ENCODE measurements around the gene AKAP8.

DNA sequence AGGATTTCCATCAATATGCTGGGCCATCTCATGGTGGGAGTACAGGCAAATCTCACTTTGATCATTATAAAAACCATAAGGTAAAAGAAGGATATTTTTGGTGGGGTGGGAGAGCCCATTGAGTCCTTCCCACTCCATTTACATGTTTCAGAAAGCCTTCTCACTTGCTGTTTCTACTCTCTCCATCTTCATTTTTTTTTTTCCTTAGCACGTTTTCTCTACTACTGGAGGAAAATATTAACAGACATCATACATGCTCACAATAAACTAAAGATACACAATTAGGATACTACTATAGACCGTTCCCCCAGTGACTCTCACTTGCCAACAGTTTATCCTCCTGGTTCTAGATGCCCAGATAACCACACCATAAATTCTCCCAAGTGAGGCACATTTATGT is 1.8 kb upstream of the AKAP8 start:
- no peak for TF ChIP-seq SIN3A (IDR thresholded peaks at IDR 0.05; ENCODE audit: borderline replicate concordance, insufficient read depth, low read length)
- no peak for TF ChIP-seq TAF1 (IDR thresholded peaks at IDR 0.05; ENCODE audit: borderline replicate concordance, insufficient read depth, low read length)
